K562 (cell line): Measurements from ENCODE around the gene ARF5. TPM values are rescaled to one million over a fixed set of nuclear protein-coding genes. Genes with fewer than 3 reads are reported as not detected.

Source experiments
- C11orf30 ChIP-seq: fragments of 450-650 bp; IDR thresholded peaks from 2 replicates; pipeline ENCODE4 v1.6.1; 2016; ENCODE audit warnings: low read depth, mild to moderate bottlenecking
- CAMTA2 ChIP-seq: fragments of 250-450 bp; sonication (Bioruptor Pico); conservative IDR thresholded peaks from 2 replicates; pipeline ENCODE4 v1.5.1; 2022
- CBX1 ChIP-seq: sonication (generic); IDR thresholded peaks from 2 replicates; pipeline ENCODE4 v1.6.1; 2016; ENCODE audit warnings: antibody characterized with exemption, low read depth, mild to moderate bottlenecking
- CBX2 ChIP-seq: fragments of 200-600 bp; sonication (generic); IDR thresholded peaks from one replicate; pipeline ENCODE4 v1.6.1; 2012; ENCODE audit warnings: mild to moderate bottlenecking, low read length, inconsistent platforms; ENCODE audit not compliant: insufficient read depth, poor library complexity, severe bottlenecking
- DPF2 ChIP-seq: fragments of 450-650 bp; IDR thresholded peaks from 2 replicates; pipeline ENCODE4 v1.6.1; 2016
- E2F3 ChIP-seq: fragments of 250-450 bp; sonication (Bioruptor Pico); IDR thresholded peaks from 2 replicates; pipeline ENCODE4 v1.4.0; 2020; ENCODE audit warnings: mild to moderate bottlenecking
- GABPB2 ChIP-seq: fragments of 250-450 bp; sonication (Bioruptor Pico); conservative IDR thresholded peaks from 2 replicates; pipeline ENCODE4 v1.5.1; 2021; ENCODE audit warnings: mild to moderate bottlenecking
- HDAC6 ChIP-seq: IDR thresholded peaks from 2 replicates; pipeline ENCODE4 v1.6.1; 2012; ENCODE audit warnings: low read depth, mild to moderate bottlenecking, control low read depth, inconsistent platforms, low read length, moderate library complexity
- HMGN3 ChIP-seq: IDR thresholded peaks from 2 replicates; pipeline ENCODE4 v1.6.1; 2011; ENCODE audit warnings: borderline replicate concordance, low read depth, mild to moderate bottlenecking, mixed read lengths, low read length; ENCODE audit not compliant: insufficient read length; ENCODE audit errors: extremely low read depth
- ILF3 ChIP-seq: fragments of 450-650 bp; IDR thresholded peaks from 2 replicates; pipeline ENCODE4 v1.6.1; 2018; ENCODE audit warnings: antibody characterized with exemption, mild to moderate bottlenecking, moderate library complexity, borderline replicate concordance
- KLF16 ChIP-seq: IDR thresholded peaks from 2 replicates; pipeline ENCODE4 v1.6.1; 2016; ENCODE audit warnings: antibody characterized with exemption
- MTA3 ChIP-seq: fragments of 450-650 bp; formaldehyde crosslinking; IDR thresholded peaks from 2 replicates; pipeline ENCODE4 v1.6.1; 2017; ENCODE audit warnings: mild to moderate bottlenecking, borderline replicate concordance
- NBN ChIP-seq: fragments of 450-650 bp; IDR thresholded peaks from 2 replicates; pipeline ENCODE4 v1.6.1; 2016; ENCODE audit warnings: low read depth, mild to moderate bottlenecking
- NFIC ChIP-seq: fragments of 450-650 bp; IDR thresholded peaks from 2 replicates; pipeline ENCODE4 v1.6.1; 2017; ENCODE audit warnings: mild to moderate bottlenecking, inconsistent platforms
- NONO ChIP-seq, 2 experiments: fragments of 200-400 bp in 1 of 2; fragments of 450-650 bp in 1 of 2; formaldehyde crosslinking in 1 of 2; IDR thresholded peaks; 2 replicates each; pipeline ENCODE4 v1.6.1; 2017; ENCODE audit warnings: low read depth in 2 of 2, mild to moderate bottlenecking in 2 of 2, moderate library complexity in 2 of 2, low read length in 1 of 2
- RAD51 ChIP-seq: fragments of 450-650 bp; IDR thresholded peaks from 2 replicates; pipeline ENCODE4 v1.7.1; 2016; ENCODE audit warnings: low read depth, mild to moderate bottlenecking, borderline replicate concordance
- SP2 ChIP-seq: IDR thresholded peaks from 2 replicates; pipeline ENCODE4 v1.6.1; 2011; ENCODE audit warnings: mild to moderate bottlenecking, low read depth, low read length, moderate library complexity; ENCODE audit not compliant: poor library complexity, severe bottlenecking; ENCODE audit errors: extremely low read depth
- THRAP3 ChIP-seq: fragments of 450-650 bp; IDR thresholded peaks from 2 replicates; pipeline ENCODE4 v1.6.1; 2016; ENCODE audit warnings: mild to moderate bottlenecking, inconsistent platforms, borderline replicate concordance
- TRIM28 ChIP-seq: fragments of 450-650 bp; IDR thresholded peaks from 2 replicates; pipeline ENCODE4 v1.6.1; 2017
- ZNF134 ChIP-seq: fragments of 250-450 bp; sonication (Bioruptor Pico); conservative IDR thresholded peaks from 2 replicates; pipeline ENCODE4 v1.4.0; 2020
- ZNF785 ChIP-seq: fragments of 250-450 bp; sonication (Bioruptor Pico); IDR thresholded peaks from 2 replicates; pipeline ENCODE4 v1.4.0; 2020; ENCODE audit warnings: mild to moderate bottlenecking
- polyA plus RNA-seq, 8 experiments: library from polyadenylated mRNA; depleted of rRNA in 4 of 8; stranded (reverse) in 5 of 8; unstranded in 3 of 8; fragments of >200 nt; fragmentation: Nextera tagmentation in 2 of 8; fragmentation: Illumina TruSeq in 1 of 8; extraction: Ambion mirVana in 2 of 8; extraction: Trizol in 1 of 8; gene quantifications; 2 replicates each; pipeline versions ENCODE4 v1.2.1 to v1.2.3, GENCODE V29; 2011 to 2014; ENCODE audit warnings: inconsistent platforms in 1 of 8, missing spikeins in 1 of 8
- total RNA-seq, 7 experiments: library from RNA; depleted of rRNA in 6 of 7; stranded (reverse); fragments of >200 nt in 6 of 7; fragmentation: Illumina TruSeq in 2 of 7; extraction: Trizol in 2 of 7; gene quantifications; 2 replicates each; pipeline versions ENCODE4 v1.2.1 to v1.2.3, GENCODE V29; 2011 to 2021; ENCODE audit warnings: low replicate concordance in 1 of 7
- TF ChIP-seq, protein P1 (sequence below): fragments of 250-450 bp; sonication (Bioruptor Pico); IDR thresholded peaks from 2 replicates; pipeline ENCODE4 v1.9.0; 2021; ENCODE audit warnings: mild to moderate bottlenecking
- TF ChIP-seq, protein P2 (sequence below): fragments of 450-650 bp; IDR thresholded peaks from 2 replicates; pipeline ENCODE4 v1.6.1; 2017; ENCODE audit warnings: antibody characterized with exemption, mild to moderate bottlenecking
- TF ChIP-seq, protein P3 (sequence below): fragments of 200-400 bp; formaldehyde crosslinking; IDR thresholded peaks from 2 replicates; pipeline ENCODE4 v1.6.1; 2017; ENCODE audit warnings: mild to moderate bottlenecking, low read depth, low read length, moderate library complexity

The ARF5 gene
- total and polyA plus RNA-seq, 9 of the 15 experiments (the other 6 are each of a cell fraction or from before 2014, with no cell fraction given): 8.1 to 290 (median 125) TPM

DNA sequence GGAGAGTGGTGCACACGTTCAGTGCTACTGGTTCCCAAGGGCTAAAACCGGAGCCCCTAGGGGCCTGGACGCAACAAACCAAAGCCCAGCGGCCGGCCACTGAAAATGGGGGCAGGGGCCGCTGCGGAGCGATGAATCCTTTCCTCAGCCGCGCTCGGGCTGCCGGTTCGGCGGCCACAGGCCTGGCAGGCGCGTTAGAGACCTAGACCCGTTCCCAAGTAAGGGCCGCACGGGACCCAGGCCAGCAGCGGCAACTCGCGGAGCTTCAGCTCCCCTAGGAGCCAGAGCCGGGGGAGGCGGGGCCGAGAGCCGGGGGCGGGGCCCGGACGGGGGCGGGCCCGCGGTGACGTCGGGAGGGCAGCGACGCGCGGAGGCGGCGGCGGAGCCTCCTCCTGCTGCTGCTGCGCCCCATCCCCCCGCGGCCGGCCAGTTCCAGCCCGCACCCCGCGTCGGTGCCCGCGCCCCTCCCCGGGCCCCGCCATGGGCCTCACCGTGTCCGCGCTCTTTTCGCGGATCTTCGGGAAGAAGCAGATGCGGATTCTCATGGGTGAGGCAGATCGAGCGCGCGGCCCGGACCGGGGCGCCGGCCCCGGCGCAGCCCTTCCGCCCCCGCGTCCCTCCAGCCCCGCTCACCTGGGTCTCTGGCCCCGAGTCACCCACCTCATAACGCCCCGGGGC is at the start of gene ARF5 (continued):
- no peak for TF ChIP-seq RAD51
- no peak for TF ChIP-seq ZNF134 (CRISPR knock-in tag)
- no peak for TF ChIP-seq GABPB2 (CRISPR knock-in tag)
- no peak for TF ChIP-seq MTA3
- TF ChIP-seq KLF16: no peak; the same call in 1 of the 2 replicates
- no peak for TF ChIP-seq HDAC6
- TF ChIP-seq, protein P1, sequence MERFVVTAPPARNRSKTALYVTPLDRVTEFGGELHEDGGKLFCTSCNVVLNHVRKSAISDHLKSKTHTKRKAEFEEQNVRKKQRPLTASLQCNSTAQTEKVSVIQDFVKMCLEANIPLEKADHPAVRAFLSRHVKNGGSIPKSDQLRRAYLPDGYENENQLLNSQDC (CRISPR knock-in tag): no peak
- TF ChIP-seq, protein P2, sequence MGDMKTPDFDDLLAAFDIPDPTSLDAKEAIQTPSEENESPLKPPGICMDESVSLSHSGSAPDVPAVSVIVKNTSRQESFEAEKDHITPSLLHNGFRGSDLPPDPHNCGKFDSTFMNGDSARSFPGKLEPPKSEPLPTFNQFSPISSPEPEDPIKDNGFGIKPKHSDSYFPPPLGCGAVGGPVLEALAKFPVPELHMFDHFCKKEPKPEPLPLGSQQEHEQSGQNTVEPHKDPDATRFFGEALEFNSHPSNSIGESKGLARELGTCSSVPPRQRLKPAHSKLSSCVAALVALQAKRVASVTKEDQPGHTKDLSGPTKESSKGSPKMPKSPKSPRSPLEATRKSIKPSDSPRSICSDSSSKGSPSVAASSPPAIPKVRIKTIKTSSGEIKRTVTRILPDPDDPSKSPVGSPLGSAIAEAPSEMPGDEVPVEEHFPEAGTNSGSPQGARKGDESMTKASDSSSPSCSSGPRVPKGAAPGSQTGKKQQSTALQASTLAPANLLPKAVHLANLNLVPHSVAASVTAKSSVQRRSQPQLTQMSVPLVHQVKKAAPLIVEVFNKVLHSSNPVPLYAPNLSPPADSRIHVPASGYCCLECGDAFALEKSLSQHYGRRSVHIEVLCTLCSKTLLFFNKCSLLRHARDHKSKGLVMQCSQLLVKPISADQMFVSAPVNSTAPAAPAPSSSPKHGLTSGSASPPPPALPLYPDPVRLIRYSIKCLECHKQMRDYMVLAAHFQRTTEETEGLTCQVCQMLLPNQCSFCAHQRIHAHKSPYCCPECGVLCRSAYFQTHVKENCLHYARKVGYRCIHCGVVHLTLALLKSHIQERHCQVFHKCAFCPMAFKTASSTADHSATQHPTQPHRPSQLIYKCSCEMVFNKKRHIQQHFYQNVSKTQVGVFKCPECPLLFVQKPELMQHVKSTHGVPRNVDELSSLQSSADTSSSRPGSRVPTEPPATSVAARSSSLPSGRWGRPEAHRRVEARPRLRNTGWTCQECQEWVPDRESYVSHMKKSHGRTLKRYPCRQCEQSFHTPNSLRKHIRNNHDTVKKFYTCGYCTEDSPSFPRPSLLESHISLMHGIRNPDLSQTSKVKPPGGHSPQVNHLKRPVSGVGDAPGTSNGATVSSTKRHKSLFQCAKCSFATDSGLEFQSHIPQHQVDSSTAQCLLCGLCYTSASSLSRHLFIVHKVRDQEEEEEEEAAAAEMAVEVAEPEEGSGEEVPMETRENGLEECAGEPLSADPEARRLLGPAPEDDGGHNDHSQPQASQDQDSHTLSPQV: 0 out of 2 replicates have a peak, but pooled peaks have one; percentile 52
- no peak for TF ChIP-seq CAMTA2
- peak in 1 of 2 experiments; percentile 55; a peak in 1 of 4 replicates for TF ChIP-seq NONO (IDR thresholded peaks at IDR 0.05; ENCODE audit: low read depth in 2 of 2, low read length in 1 of 2)
- no peak for TF ChIP-seq HMGN3
- no peak for TF ChIP-seq C11orf30
- peak; percentile 45; the same call in 1 of the 2 replicates for TF ChIP-seq CBX1
- no peak for TF ChIP-seq E2F3 (CRISPR knock-in tag)
- no peak for TF ChIP-seq THRAP3
- no peak for TF ChIP-seq DPF2
- no peak for TF ChIP-seq NBN
- TF ChIP-seq ZNF785 (CRISPR knock-in tag): no peak
- TF ChIP-seq, protein P3, sequence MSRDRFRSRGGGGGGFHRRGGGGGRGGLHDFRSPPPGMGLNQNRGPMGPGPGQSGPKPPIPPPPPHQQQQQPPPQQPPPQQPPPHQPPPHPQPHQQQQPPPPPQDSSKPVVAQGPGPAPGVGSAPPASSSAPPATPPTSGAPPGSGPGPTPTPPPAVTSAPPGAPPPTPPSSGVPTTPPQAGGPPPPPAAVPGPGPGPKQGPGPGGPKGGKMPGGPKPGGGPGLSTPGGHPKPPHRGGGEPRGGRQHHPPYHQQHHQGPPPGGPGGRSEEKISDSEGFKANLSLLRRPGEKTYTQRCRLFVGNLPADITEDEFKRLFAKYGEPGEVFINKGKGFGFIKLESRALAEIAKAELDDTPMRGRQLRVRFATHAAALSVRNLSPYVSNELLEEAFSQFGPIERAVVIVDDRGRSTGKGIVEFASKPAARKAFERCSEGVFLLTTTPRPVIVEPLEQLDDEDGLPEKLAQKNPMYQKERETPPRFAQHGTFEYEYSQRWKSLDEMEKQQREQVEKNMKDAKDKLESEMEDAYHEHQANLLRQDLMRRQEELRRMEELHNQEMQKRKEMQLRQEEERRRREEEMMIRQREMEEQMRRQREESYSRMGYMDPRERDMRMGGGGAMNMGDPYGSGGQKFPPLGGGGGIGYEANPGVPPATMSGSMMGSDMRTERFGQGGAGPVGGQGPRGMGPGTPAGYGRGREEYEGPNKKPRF: no peak
- no peak for TF ChIP-seq TRIM28
- TF ChIP-seq ILF3: peak; percentile 69; the same call in 1 of the 2 replicates
- TF ChIP-seq SP2: no peak
- no peak for TF ChIP-seq CBX2
- TF ChIP-seq NFIC: no peak
